ENCODE results near the gene C3orf80. TPM values are rescaled to one million over a fixed set of nuclear protein-coding genes. Genes with fewer than 3 reads are reported as not detected.

Gene C3orf80
- total RNA-seq, 1 donor from 2014 or later: not detected

DNA sequence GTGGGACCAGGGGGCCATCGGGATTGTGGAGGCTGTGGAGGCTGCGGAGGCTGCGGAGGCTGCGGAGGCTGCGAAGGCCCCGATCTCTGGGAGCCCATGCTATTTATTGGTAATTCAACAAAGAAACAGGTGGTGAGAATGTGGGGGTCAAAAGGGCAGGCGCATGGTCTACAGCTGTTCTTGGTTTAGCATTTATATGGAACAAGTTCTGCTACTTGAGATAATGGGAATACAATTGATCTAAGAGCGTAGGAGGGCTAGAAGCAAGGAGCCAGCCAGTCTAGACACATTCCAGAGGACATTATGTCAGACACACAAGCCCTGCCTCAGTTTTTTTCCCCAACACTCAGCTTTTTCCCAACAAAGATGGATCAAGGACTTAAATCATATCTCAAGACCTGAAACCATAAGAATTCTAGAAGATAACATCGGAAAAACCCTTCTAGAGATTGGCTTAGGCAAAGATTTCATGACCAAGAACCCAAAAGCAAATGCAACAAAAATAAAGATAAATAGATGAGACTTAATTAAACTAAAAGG is 20.1 kb downstream of the C3orf80 start:
- Mint-ChIP-seq H3K27me3 (ENCODE audit: unreplicated experiment) (peaks cover 36% of the 10 kb centered on the region), H3K4me1 (ENCODE audit: unreplicated experiment) (no peaks in the 10 kb centered on the region), H3K27ac (ENCODE audit: unreplicated experiment) (no peak overlapping the region), H3K4me3 (ENCODE audit: unreplicated experiment) (no peak overlapping the region), H3K36me3 (ENCODE audit: unreplicated experiment) (no peaks in the 10 kb centered on the region), H3K9me3 (ENCODE audit: unreplicated experiment) (peaks cover 16% of the 10 kb centered on the region)
- TF ChIP-seq, protein P1, sequence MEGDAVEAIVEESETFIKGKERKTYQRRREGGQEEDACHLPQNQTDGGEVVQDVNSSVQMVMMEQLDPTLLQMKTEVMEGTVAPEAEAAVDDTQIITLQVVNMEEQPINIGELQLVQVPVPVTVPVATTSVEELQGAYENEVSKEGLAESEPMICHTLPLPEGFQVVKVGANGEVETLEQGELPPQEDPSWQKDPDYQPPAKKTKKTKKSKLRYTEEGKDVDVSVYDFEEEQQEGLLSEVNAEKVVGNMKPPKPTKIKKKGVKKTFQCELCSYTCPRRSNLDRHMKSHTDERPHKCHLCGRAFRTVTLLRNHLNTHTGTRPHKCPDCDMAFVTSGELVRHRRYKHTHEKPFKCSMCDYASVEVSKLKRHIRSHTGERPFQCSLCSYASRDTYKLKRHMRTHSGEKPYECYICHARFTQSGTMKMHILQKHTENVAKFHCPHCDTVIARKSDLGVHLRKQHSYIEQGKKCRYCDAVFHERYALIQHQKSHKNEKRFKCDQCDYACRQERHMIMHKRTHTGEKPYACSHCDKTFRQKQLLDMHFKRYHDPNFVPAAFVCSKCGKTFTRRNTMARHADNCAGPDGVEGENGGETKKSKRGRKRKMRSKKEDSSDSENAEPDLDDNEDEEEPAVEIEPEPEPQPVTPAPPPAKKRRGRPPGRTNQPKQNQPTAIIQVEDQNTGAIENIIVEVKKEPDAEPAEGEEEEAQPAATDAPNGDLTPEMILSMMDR (IDR thresholded peaks at IDR 0.05): no peak
- DNase-seq (ENCODE audit: extremely low spot score, unreplicated experiment): no peak

DNA sequence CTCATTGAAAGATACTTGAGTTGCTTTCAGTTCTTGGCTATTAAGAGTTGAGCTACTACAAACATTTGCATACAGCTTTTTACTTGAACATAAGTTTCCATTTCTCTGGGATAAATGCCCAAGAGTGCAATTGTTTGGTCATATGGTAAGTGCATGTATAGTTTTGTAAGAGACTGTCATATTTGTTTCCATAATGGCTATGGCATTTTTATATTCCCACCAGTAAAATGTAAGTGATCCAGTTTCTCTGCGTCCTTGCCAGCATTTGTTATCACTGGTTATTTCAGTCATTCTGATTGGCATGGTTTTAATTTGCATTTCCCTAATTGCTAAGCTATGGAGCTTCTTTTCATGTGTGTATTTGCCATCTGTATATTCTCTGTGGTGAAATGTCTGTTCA is 22.5 kb downstream of the C3orf80 start:
- Mint-ChIP-seq H3K27me3 (ENCODE audit: unreplicated experiment) (peaks cover 15% of the 10 kb centered on the region), H3K4me3 (ENCODE audit: unreplicated experiment) (no peak overlapping the region), H3K27ac (ENCODE audit: unreplicated experiment) (no peak overlapping the region), H3K36me3 (ENCODE audit: unreplicated experiment) (no peaks in the 10 kb centered on the region), H3K4me1 (ENCODE audit: unreplicated experiment) (no peaks in the 10 kb centered on the region), H3K9me3 (ENCODE audit: unreplicated experiment) (peaks cover 16% of the 10 kb centered on the region)
- no peak for DNase-seq (ENCODE audit: extremely low spot score, unreplicated experiment)
- TF ChIP-seq, protein P1 (IDR thresholded peaks at IDR 0.05): no peak

DNA sequence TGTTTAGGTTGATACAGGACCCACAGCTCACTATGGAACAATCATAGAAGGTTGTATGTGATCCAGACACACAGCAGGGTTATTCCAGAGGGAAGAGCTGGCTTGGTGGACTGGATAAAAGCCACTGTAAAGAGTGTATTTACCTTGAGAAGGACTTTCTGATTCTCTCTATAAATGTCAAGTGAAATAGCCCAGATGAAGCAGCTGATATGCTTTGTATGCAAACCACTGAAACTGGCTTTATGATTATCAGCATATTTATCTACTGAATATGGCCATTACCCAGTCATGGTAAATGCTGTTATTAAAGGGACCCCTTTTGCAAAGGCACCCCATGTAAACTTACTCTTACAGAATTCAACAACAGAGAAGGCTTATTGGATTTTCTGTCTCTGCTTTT is 28.1 kb downstream of the C3orf80 start:
- H3K4me1 Mint-ChIP-seq (ENCODE audit: unreplicated experiment): no peaks in the 10 kb centered on the region
- H3K27ac Mint-ChIP-seq (ENCODE audit: unreplicated experiment): no peak overlapping the region
- H3K27me3 Mint-ChIP-seq (ENCODE audit: unreplicated experiment): peaks cover 2% of the 10 kb centered on the region
- H3K4me3 Mint-ChIP-seq (ENCODE audit: unreplicated experiment): no peak overlapping the region
- no peak for DNase-seq (ENCODE audit: extremely low spot score, unreplicated experiment)
- H3K9me3 Mint-ChIP-seq (ENCODE audit: unreplicated experiment): no peaks in the 10 kb centered on the region
- peaks cover 7% of the 10 kb centered on the region for H3K36me3 Mint-ChIP-seq (ENCODE audit: unreplicated experiment)
- TF ChIP-seq, protein P1 (IDR thresholded peaks at IDR 0.05): no peak

DNA sequence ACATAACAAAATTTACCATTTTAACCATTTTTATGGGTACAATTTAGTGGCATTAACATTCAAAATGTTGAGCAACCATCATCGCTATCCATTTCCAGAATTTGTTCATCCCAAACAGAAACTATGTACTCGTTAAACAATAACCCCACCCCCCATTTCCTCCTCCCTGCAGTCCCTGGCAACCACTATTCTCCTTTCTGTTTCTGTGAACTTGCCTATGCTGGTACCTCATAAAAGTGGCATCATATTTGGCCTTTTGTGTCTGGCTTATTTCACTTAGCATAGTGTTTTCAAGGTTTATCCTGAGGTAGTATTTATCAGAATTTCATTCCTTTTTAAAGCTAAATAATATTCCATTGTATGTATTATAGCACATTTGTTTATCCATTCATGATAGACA is 32.4 kb downstream of the C3orf80 start:
- Mint-ChIP-seq H3K27ac (ENCODE audit: unreplicated experiment) (no peak overlapping the region), H3K4me1 (ENCODE audit: unreplicated experiment) (peaks cover 7% of the 10 kb centered on the region), H3K9me3 (ENCODE audit: unreplicated experiment) (no peaks in the 10 kb centered on the region), H3K4me3 (ENCODE audit: unreplicated experiment) (no peak overlapping the region), H3K36me3 (ENCODE audit: unreplicated experiment) (peaks cover 16% of the 10 kb centered on the region), H3K27me3 (ENCODE audit: unreplicated experiment) (no peaks in the 10 kb centered on the region)
- DNase-seq (ENCODE audit: extremely low spot score, unreplicated experiment): no peak
- TF ChIP-seq, protein P1 (IDR thresholded peaks at IDR 0.05): no peak

DNA sequence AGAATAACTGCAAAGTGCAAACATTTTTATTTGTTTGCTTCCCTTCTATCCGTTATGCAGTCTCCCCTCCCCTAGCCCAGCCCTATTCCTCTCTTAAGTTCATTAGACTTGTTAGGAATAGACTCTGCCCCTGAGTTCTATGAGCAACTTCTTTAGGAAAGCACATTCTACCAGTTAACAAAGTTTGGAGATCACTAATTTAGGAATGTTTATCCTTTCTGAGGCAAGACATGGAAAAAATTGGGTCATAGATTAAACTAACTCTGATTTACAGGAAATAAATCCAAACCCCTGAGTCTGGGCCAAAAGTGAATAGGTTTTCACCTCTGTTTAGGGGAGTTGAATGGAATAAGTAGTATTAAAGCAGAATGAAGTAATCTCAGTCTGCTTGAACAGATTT is 34.4 kb downstream of the C3orf80 start:
- Mint-ChIP-seq H3K9me3 (ENCODE audit: unreplicated experiment) (no peaks in the 10 kb centered on the region), H3K4me1 (ENCODE audit: unreplicated experiment) (peaks cover 7% of the 10 kb centered on the region), H3K36me3 (ENCODE audit: unreplicated experiment) (peaks cover 19% of the 10 kb centered on the region), H3K27ac (ENCODE audit: unreplicated experiment) (no peak overlapping the region), H3K4me3 (ENCODE audit: unreplicated experiment) (no peak overlapping the region), H3K27me3 (ENCODE audit: unreplicated experiment) (no peaks in the 10 kb centered on the region)
- no peak for DNase-seq (ENCODE audit: extremely low spot score, unreplicated experiment)
- TF ChIP-seq, protein P1 (IDR thresholded peaks at IDR 0.05): no peak
